AG09319 (cell line): ENCODE results near the gene PWP1.
"Not testable (repeated sequence)": the region's sequence is repeated elsewhere in the genome, so short reads cannot be mapped to it uniquely, and the experiment has no call there.

ENCODE experiments used
- DNase-seq: peaks from one replicate; pipeline ENCODE4 v3.0.0-alpha.2; 2010; ENCODE audit warnings: low read depth; ENCODE audit errors: extremely low read depth
- TF ChIP-seq, protein P1 (sequence below): IDR thresholded peaks from 2 replicates; pipeline ENCODE4 v1.5.1; 2011; ENCODE audit warnings: low read depth, mild to moderate bottlenecking, inconsistent platforms, low read length, moderate library complexity

PWP1 gene

GRCh38 chr12:107715780-107716179, 30.2 kb downstream of the PWP1 start:
- no peak for DNase-seq
- TF ChIP-seq, protein P1, sequence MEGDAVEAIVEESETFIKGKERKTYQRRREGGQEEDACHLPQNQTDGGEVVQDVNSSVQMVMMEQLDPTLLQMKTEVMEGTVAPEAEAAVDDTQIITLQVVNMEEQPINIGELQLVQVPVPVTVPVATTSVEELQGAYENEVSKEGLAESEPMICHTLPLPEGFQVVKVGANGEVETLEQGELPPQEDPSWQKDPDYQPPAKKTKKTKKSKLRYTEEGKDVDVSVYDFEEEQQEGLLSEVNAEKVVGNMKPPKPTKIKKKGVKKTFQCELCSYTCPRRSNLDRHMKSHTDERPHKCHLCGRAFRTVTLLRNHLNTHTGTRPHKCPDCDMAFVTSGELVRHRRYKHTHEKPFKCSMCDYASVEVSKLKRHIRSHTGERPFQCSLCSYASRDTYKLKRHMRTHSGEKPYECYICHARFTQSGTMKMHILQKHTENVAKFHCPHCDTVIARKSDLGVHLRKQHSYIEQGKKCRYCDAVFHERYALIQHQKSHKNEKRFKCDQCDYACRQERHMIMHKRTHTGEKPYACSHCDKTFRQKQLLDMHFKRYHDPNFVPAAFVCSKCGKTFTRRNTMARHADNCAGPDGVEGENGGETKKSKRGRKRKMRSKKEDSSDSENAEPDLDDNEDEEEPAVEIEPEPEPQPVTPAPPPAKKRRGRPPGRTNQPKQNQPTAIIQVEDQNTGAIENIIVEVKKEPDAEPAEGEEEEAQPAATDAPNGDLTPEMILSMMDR, result no peak

DNA sequence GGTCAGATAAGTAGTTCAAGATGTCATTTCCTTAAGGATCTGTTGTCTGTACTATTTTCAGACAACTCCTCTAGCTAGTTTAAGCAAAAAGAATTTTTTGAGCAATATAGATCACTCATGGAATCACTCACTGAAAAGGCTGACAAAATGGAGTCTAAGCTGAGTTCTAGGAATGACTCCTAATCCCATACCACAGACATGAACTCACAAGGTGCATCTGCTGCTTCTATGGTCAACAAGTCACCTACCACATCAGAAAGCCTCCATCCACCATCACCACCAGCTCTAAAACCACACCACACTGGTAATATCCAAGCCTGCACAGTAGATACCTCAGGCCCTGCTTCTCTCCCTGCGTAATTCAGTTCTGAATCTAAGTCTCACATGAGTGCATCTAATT, 33.0 kb downstream of the PWP1 start:
- DNase-seq, result no peak
- TF ChIP-seq, protein P1, result no peak

GRCh38 chr12:107727327-107727726, 41.7 kb downstream of the PWP1 start:
- not testable (repeated sequence) for DNase-seq

GRCh38 chr12:107727742-107728141, 42.1 kb downstream of the PWP1 start:
- not testable (repeated sequence) for DNase-seq

DNA sequence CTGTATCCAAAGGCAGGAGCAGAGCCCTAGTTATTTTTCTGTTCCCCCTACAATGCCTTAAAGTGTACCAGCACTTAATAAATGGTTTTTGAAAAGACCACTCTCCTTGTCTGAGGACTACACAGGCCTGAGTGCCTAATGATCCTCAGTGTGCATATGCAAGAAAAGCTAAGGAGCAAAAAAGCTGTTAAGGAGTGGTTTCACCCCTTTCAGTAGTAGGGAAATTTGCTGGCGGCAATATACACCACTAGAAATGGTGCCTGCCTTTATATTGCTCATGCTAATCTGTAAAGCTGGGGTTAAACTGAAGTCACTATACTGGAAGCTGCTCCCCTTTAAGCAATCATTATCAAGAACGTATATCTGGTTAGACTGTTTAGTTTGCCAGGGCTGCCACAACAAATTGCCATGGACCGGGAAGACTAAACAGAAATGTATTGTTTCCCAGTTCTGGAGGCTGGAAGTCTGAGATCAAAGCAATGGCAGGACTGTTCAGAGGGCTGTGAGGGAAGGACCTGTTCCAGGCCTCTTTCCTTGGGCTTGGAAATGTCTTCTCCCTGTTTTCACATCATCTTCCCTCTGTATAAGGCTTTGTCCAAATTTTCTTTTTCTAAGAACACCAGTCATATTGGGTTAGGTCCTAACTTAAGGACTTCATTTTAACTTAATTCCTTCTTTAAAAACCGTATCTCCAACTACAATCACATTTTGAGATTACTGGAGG, 45.2 kb downstream of the PWP1 start:
- no peak for DNase-seq
- TF ChIP-seq, protein P1, result no peak

- TF ChIP-seq, protein P1, result no peak
- no peak for DNase-seq
These were observed 45.8 kb downstream of the PWP1 start for GRCh38 chr12:107731366-107731765.

- TF ChIP-seq, protein P1, result no peak
- no peak for DNase-seq
These were observed 46.8 kb downstream of the PWP1 start for GRCh38 chr12:107732365-107732764.

DNA sequence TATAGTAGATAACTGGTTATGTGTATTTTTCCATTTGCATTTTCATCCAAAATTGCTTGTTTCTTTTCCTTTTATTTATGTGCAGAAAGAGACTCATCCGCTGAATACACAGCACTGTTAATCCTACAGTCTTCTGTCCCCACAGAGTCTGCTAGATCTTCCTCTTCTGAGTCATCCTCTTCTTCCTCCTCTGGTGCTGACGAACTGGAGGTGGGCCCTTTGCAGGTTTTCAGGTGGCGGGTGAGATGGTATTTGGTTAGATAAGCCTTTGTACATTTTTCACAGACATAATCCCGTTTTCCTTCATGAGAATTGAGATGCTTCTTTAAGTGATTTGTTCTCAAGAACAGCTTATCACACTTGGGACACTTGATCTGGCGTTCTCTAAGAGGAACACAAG, 48.5 kb downstream of the PWP1 start:
- no peak for DNase-seq
- TF ChIP-seq, protein P1, result no peak
